Activated CD4-positive, alpha-beta T cell treated with anti-CD3 and anti-CD28 coated beads for 36 hours (primary cell): ENCODE data around the gene NAV2. TPM values are rescaled to one million over a fixed set of nuclear protein-coding genes. Genes with fewer than 3 reads are reported as not detected.
A peak's percentile ranks its signal among the peaks of the same experiment; 100 is the strongest.
"Not testable (repeated sequence)": the region's sequence is repeated elsewhere in the genome, so short reads cannot be mapped to it uniquely, and the experiment has no call there.

Experiments
- ATAC-seq: fragments of 200-7000 bp; cut with Tn5 transposase; one replicate; pipeline ENCODE4 v1.10.0; 2021; ENCODE audit warnings: mild to moderate bottlenecking, moderate library complexity
- CTCF ChIA-PET: fragments of 350-600 bp; sonication (Branson Sonifier 250); formaldehyde crosslinking; loops from one replicate; lab custom pipeline; 2021; ENCODE audit warnings: antibody characterized with exemption; lab: Charles Lee
- POLR2A ChIA-PET: fragments of 350-600 bp; sonication (Branson Sonifier 250); formaldehyde crosslinking; loops from one replicate; lab custom pipeline; 2021; ENCODE audit warnings: antibody characterized with exemption, inconsistent platforms; lab: Charles Lee
- DNase-seq: peaks from one replicate; pipeline ENCODE4 v3.0.0-alpha.2; 2020
- H3K27ac Mint-ChIP-seq: one replicate; pipeline ENCODE4 v1.8.0; 2021; ENCODE audit warnings: mixed read lengths
- H3K27me3 Mint-ChIP-seq: one replicate; pipeline ENCODE4 v1.8.0; 2021; ENCODE audit warnings: mixed read lengths
- H3K36me3 Mint-ChIP-seq: one replicate; pipeline ENCODE4 v1.8.0; 2021; ENCODE audit warnings: low read depth, mixed read lengths
- H3K4me1 Mint-ChIP-seq: one replicate; pipeline ENCODE4 v1.8.0; 2021; ENCODE audit warnings: mixed read lengths
- H3K4me3 Mint-ChIP-seq: one replicate; pipeline ENCODE4 v1.8.0; 2021; ENCODE audit warnings: mild to moderate bottlenecking, moderate library complexity, mixed read lengths
- H3K9me3 Mint-ChIP-seq: one replicate; pipeline ENCODE4 v1.8.0; 2021; ENCODE audit warnings: low read depth, mixed read lengths
- intact Hi-C, 2 experiments: fragments of 100-400 bp; cut with DNase I in 1 of 2; cut with micrococcal nuclease in 1 of 2; formaldehyde crosslinking; loops; one replicate each; pipeline versions ENCODE4 v1.14.2 to v1.15.1; 2022 to 2024; cut with DNase I, micrococcal nuclease
- total RNA-seq, 2 experiments: library from RNA; stranded (reverse); gene quantifications; one replicate each; pipeline ENCODE4 v1.2.3, GENCODE V29; 2021

The NAV2 gene
- total RNA-seq, 2 experiments from 2014 or later: 0.54 to 0.55 TPM

- Mint-ChIP-seq H3K27me3 (peaks cover 3% of the 10 kb centered on the region), H3K27ac (no peak overlapping the region), H3K36me3 (no peaks in the 10 kb centered on the region), H3K4me3 (no peak overlapping the region), H3K4me1 (no peaks in the 10 kb centered on the region), H3K9me3 (peaks cover 1% of the 10 kb centered on the region)
- ATAC-seq (no peak), DNase-seq (peak; percentile 7)
- ChIA-PET CTCF (interaction anchor here (0.8 kb wide), 1 partner anchor 10 kb away, joined by 3 read pairs; no protein-coding TSS in a partner anchor), POLR2A (interaction anchor here (0.6 kb wide), 1 partner anchor 12 kb away, joined by 10 read pairs; no protein-coding TSS in a partner anchor)
- intact Hi-C loops: no loop called here
Measured at GRCh38 chr11:19892387-19892786, 179.8 kb downstream of the NAV2 start.

DNA sequence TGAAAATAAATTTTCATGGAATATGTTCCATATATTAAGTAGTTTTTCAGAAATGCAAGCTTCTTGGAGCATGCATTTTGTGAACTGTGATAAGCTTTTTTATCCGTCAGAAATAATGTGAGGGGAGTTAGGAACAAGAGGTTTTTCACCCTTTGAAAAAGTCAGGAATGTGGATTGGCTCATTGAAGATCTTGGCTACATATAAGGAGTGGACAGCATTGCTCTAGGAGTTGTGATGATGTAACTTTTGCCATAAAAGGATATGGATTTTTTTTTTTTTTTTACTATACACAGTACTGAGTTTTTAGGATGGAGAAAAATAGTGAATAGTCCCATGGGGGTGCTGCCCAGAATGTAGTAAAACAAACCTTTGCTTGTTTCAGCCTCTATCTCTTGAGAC lies 180.2 kb downstream of the NAV2 start:
- peaks cover 3% of the 10 kb centered on the region for H3K27me3 Mint-ChIP-seq
- H3K27ac Mint-ChIP-seq: no peak overlapping the region
- CTCF ChIA-PET: interaction anchor here (0.7 to 0.8 kb wide), 2 partner anchors 10 to 65 kb away, joined by 3 read pairs; no protein-coding TSS in a partner anchor

DNA sequence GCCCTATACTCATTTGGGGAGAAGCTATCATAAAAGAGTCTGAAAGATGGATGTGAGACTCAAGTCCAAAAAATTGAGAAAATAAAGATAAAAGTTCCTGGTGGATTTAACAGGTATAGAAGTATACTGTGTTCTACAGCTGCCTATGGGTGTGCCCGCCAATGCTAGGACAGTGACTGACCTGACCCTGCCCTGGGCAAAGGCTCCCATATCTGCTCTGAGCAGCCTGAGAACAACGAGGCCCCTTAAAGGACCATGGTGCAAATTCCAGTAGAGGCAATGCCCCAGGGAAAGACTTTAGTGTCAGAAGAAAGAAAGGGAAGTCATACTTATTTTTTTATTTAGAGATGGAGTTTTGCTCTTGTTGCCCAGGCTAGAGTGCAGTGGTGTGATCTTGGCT lies 181.8 kb downstream of the NAV2 start:
- ATAC-seq: no peak
- POLR2A ChIA-PET: no interaction called here
- Mint-ChIP-seq H3K27me3 (peaks cover 3% of the 10 kb centered on the region), H3K4me3 (no peak overlapping the region), H3K36me3 (no peaks in the 10 kb centered on the region), H3K9me3 (peaks cover 1% of the 10 kb centered on the region), H3K27ac (no peak overlapping the region), H3K4me1 (no peaks in the 10 kb centered on the region)
- intact Hi-C loops: no loop called here
- CTCF ChIA-PET: no interaction called here
- DNase-seq: no peak

More for the DNA sequence above, 180.2 kb downstream of the NAV2 start:
- intact Hi-C loops: no loop called here
- Mint-ChIP-seq H3K4me3 (no peak overlapping the region), H3K4me1 (no peaks in the 10 kb centered on the region), H3K36me3 (no peaks in the 10 kb centered on the region), H3K9me3 (peaks cover 1% of the 10 kb centered on the region)
- no peak for DNase-seq
- POLR2A ChIA-PET: interaction anchor here (0.6 kb wide), 1 partner anchor 12 kb away, joined by 10 read pairs; no protein-coding TSS in a partner anchor
- no peak for ATAC-seq

DNA sequence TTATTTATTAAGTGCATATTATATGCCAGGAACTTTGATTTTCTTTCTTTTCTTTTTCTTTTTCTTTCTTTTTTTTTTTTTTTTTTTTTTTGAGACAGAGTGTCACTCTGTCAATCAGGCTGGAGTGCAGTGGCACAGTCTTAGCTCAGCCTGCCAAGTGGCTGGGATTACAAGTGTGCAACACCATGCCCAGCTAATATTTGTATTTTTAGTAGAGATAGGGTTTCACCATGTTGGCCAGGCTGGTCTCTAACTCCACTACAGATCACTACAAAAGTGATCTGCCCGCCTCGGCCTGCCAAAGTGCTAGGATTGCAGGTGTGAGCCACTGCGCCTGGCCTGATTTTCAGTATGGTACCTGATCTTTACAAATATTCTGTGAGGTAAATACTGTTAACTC lies 182.4 kb downstream of the NAV2 start:
- H3K4me1 Mint-ChIP-seq, H3K27me3 Mint-ChIP-seq, ATAC-seq, POLR2A ChIA-PET, H3K36me3 Mint-ChIP-seq, DNase-seq, H3K9me3 Mint-ChIP-seq, H3K4me3 Mint-ChIP-seq, intact Hi-C loops, CTCF ChIA-PET, H3K27ac Mint-ChIP-seq: not testable (repeated sequence)

DNA sequence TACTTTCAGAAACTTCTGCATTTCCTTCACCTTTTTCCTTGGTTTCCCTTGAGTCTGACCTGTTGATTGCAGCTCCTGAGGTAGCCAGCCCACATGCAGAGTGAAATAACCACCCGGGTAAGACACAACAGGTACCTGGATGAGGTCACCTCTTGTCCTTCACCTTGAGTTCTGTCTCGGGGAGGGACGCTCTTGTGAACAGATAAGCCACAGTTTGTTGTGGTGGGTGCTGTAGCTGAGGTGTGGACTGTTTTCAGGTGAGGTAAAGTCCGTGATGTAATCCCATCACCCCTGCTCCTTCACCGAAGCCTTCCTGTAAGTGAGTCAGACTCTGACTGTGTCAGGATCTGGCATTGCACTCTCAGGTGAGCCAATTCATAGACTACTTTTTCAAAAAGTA lies 183.1 kb downstream of the NAV2 start:
- H3K27ac Mint-ChIP-seq: no peak overlapping the region
- POLR2A ChIA-PET: no interaction called here
- no peaks in the 10 kb centered on the region for H3K36me3 Mint-ChIP-seq
- CTCF ChIA-PET: no interaction called here
- H3K27me3 Mint-ChIP-seq: peaks cover 3% of the 10 kb centered on the region
- H3K4me3 Mint-ChIP-seq: no peak overlapping the region
- peaks cover 1% of the 10 kb centered on the region for H3K9me3 Mint-ChIP-seq
- ATAC-seq (no peak), DNase-seq (no peak)
- no peaks in the 10 kb centered on the region for H3K4me1 Mint-ChIP-seq
- intact Hi-C loops: no loop called here

GRCh38 chr11:19903620-19904069 lies 191.0 kb downstream of the NAV2 start:
- intact Hi-C loops: loop anchor here (1.0 to 10.0 kb wide), 5 partner anchors 159 to 347 kb away; no protein-coding TSS in a partner anchor
- H3K27me3 Mint-ChIP-seq: peaks cover 2% of the 10 kb centered on the region
- ATAC-seq (no peak), DNase-seq (peak; percentile 77)
- H3K9me3 Mint-ChIP-seq: no peaks in the 10 kb centered on the region
- no peak overlapping the region for H3K4me3 Mint-ChIP-seq
- ChIA-PET POLR2A (no interaction called here), CTCF (interaction anchor here (0.6 to 2.2 kb wide), 4 partner anchors 161 to 829 kb away, joined by 3 to 11 read pairs (median 4); no protein-coding TSS in a partner anchor)
- H3K4me1 Mint-ChIP-seq: no peaks in the 10 kb centered on the region
- H3K36me3 Mint-ChIP-seq: no peaks in the 10 kb centered on the region
- no peak overlapping the region for H3K27ac Mint-ChIP-seq

GRCh38 chr11:19905280-19905853 lies 192.7 kb downstream of the NAV2 start:
- peaks cover 2% of the 10 kb centered on the region for H3K27me3 Mint-ChIP-seq
- H3K36me3 Mint-ChIP-seq: no peaks in the 10 kb centered on the region
- ChIA-PET CTCF (no interaction called here), POLR2A (no interaction called here)
- H3K4me1 Mint-ChIP-seq: no peaks in the 10 kb centered on the region
- H3K27ac Mint-ChIP-seq: no peak overlapping the region
- intact Hi-C loops: loop anchor here (1.0 to 10.0 kb wide), 2 partner anchors 161 to 834 kb away; no protein-coding TSS in a partner anchor
- no peak for ATAC-seq
- no peak overlapping the region for H3K4me3 Mint-ChIP-seq
- H3K9me3 Mint-ChIP-seq: no peaks in the 10 kb centered on the region
- DNase-seq: no peak

DNA sequence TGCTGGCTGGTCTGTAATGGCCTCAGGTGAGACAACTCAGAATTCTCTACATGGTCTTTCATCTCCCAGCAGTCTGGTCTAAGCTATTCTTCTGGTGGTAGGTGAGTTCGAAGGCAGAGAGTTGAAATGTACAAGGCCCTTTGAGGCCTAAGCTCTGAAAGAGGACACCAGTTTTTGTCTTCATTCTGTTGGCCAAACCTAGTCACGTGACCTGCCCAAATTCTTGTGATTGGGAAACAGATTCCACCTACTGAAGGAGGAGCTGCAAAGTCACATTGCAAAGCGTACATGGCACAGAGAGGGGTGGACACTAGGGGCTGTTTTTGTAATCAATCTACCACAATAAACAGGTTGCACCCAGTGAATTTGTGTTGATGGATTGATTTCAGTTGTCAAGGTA lies 193.5 kb downstream of the NAV2 start:
- peaks cover 2% of the 10 kb centered on the region for H3K27me3 Mint-ChIP-seq
- DNase-seq (no peak), ATAC-seq (no peak)
- no peaks in the 10 kb centered on the region for H3K9me3 Mint-ChIP-seq
- POLR2A ChIA-PET: no interaction called here
- no peaks in the 10 kb centered on the region for H3K4me1 Mint-ChIP-seq
- no peak overlapping the region for H3K4me3 Mint-ChIP-seq
- CTCF ChIA-PET: interaction anchor here (0.6 to 1.0 kb wide), 2 partner anchors 14 to 464 kb away, joined by 3 to 5 read pairs; no protein-coding TSS in a partner anchor
- no peak overlapping the region for H3K27ac Mint-ChIP-seq
- intact Hi-C loops: loop anchor here in 1 of 2 experiments (10.0 kb wide), 1 partner anchor 161 kb away; no protein-coding TSS in a partner anchor
- no peaks in the 10 kb centered on the region for H3K36me3 Mint-ChIP-seq

- H3K4me3 Mint-ChIP-seq: no peak overlapping the region
- no peak for DNase-seq
- CTCF ChIA-PET: interaction anchor here (0.6 to 1.0 kb wide), 2 partner anchors 13 to 24 kb away, joined by 3 to 5 read pairs; no protein-coding TSS in a partner anchor
- H3K36me3 Mint-ChIP-seq: no peaks in the 10 kb centered on the region
- ATAC-seq: no peak
- H3K4me1 Mint-ChIP-seq: no peaks in the 10 kb centered on the region
- no peaks in the 10 kb centered on the region for H3K9me3 Mint-ChIP-seq
- intact Hi-C loops: loop anchor here in 1 of 2 experiments (10.0 kb wide), 1 partner anchor 162 kb away; no protein-coding TSS in a partner anchor
- peaks cover 2% of the 10 kb centered on the region for H3K27me3 Mint-ChIP-seq
- POLR2A ChIA-PET: no interaction called here
- H3K27ac Mint-ChIP-seq: no peak overlapping the region
Measured at GRCh38 chr11:19907008-19907579, 194.5 kb downstream of the NAV2 start.

- ChIA-PET CTCF (interaction anchor here (0.6 to 0.7 kb wide), 2 partner anchors 319 to 345 kb away, joined by 4 to 5 read pairs; no protein-coding TSS in a partner anchor), POLR2A (no interaction called here)
- Mint-ChIP-seq H3K4me1 (no peaks in the 10 kb centered on the region), H3K9me3 (no peaks in the 10 kb centered on the region), H3K27me3 (peaks cover 2% of the 10 kb centered on the region), H3K36me3 (no peaks in the 10 kb centered on the region), H3K4me3 (no peak overlapping the region), H3K27ac (no peak overlapping the region)
- DNase-seq: no peak
- ATAC-seq: no peak
- intact Hi-C loops: loop anchor here in 1 of 2 experiments (10.0 kb wide), 1 partner anchor 163 kb away; no protein-coding TSS in a partner anchor
Measured at GRCh38 chr11:19907839-19908238, 195.2 kb downstream of the NAV2 start.

DNA sequence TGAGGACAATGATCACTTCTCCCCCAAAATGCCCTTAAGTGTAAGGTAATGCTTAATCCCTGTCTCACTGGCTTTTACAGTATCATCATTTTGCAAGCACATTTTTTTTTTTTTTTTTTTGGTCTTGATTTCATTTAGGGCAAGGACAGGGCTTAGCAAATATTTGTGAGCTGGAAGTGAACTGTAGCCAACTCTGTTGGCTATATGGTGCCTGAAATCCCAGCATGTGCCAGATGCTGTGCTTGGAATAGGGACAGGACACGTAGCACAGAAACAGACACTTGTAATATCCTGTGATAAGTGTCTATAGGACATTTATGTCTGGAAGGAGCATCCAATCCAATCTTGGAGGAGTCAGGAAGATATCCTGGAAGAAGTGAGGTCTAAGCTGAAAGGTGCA lies 198.3 kb downstream of the NAV2 start:
- H3K27me3 Mint-ChIP-seq: peaks cover 5% of the 10 kb centered on the region
- no peaks in the 10 kb centered on the region for H3K9me3 Mint-ChIP-seq
- no peak overlapping the region for H3K4me3 Mint-ChIP-seq
- ATAC-seq (no peak), DNase-seq (no peak)
- CTCF ChIA-PET: no interaction called here
- H3K27ac Mint-ChIP-seq: no peak overlapping the region
- H3K4me1 Mint-ChIP-seq: no peaks in the 10 kb centered on the region
- POLR2A ChIA-PET: no interaction called here
- intact Hi-C loops: no loop called here
- no peaks in the 10 kb centered on the region for H3K36me3 Mint-ChIP-seq
